Activated T-helper 2 cell treated with anti-CD3 and anti-CD28 coated beads, Interferon-gamma antibody, Interleukin-2, Interleukin-4, amounts not matched to agents 10 μg/mL and 5 μg/mL and 100 μg/mL, durations not matched to agents 14 hours and 24 hours and 36 hours (primary cell): Measurements from ENCODE around the gene PKP4. TPM values are rescaled to one million over a fixed set of nuclear protein-coding genes. Genes with fewer than 3 reads are reported as not detected.

Source experiments
- DNase-seq: peaks from one replicate; pipeline ENCODE4 v3.0.0; 2021; ENCODE audit warnings: low spot score
- H3K27ac Mint-ChIP-seq: one replicate; pipeline ENCODE4 v1.8.0; 2021; ENCODE audit warnings: mixed read lengths
- H3K27me3 Mint-ChIP-seq: one replicate; pipeline ENCODE4 v1.8.0; 2021; ENCODE audit warnings: low read depth, mixed read lengths
- H3K36me3 Mint-ChIP-seq: one replicate; pipeline ENCODE4 v1.8.0; 2021; ENCODE audit warnings: low read depth, mixed read lengths
- H3K4me1 Mint-ChIP-seq: one replicate; pipeline ENCODE4 v1.8.0; 2021; ENCODE audit warnings: low read depth, mixed read lengths
- H3K4me3 Mint-ChIP-seq: one replicate; pipeline ENCODE4 v1.8.0; 2021; ENCODE audit warnings: low read depth, mild to moderate bottlenecking, moderate library complexity, mixed read lengths
- H3K9me3 Mint-ChIP-seq: one replicate; pipeline ENCODE4 v1.8.0; 2021; ENCODE audit warnings: mixed read lengths
- intact Hi-C: fragments of 100-400 bp; cut with micrococcal nuclease; formaldehyde crosslinking; loops from one replicate; pipeline ENCODE4 v1.15.1; 2023
- total RNA-seq: library from RNA; stranded (reverse); gene quantifications from 2 replicates; pipeline ENCODE4 v1.2.3, GENCODE V29; 2022

PKP4 gene
- total RNA-seq, 1 donor from 2014 or later = 26.9 TPM

GRCh38 chr2:158477202-158477601 is 20.4 kb downstream of the PKP4 start:
- H3K27ac Mint-ChIP-seq = peak overlapping the region; percentile 1
- no peaks in the 10 kb centered on the region for H3K36me3 Mint-ChIP-seq
- no peak overlapping the region for H3K4me3 Mint-ChIP-seq
- H3K4me1 Mint-ChIP-seq = peaks cover 13% of the 10 kb centered on the region
- no peaks in the 10 kb centered on the region for H3K9me3 Mint-ChIP-seq
- DNase-seq = no peak
- intact Hi-C loops = no loop called here
- H3K27me3 Mint-ChIP-seq = no peaks in the 10 kb centered on the region

GRCh38 chr2:158478237-158478636 is 21.5 kb downstream of the PKP4 start:
- Mint-ChIP-seq H3K27me3 (no peaks in the 10 kb centered on the region), H3K36me3 (no peaks in the 10 kb centered on the region), H3K9me3 (no peaks in the 10 kb centered on the region), H3K27ac (no peak overlapping the region), H3K4me1 (peaks cover 13% of the 10 kb centered on the region), H3K4me3 (no peak overlapping the region)
- no peak for DNase-seq
- intact Hi-C loops = no loop called here

GRCh38 chr2:158478816-158479215 is 22.1 kb downstream of the PKP4 start:
- no peak for DNase-seq
- intact Hi-C loops = no loop called here
- Mint-ChIP-seq H3K27ac (no peak overlapping the region), H3K4me1 (peaks cover 13% of the 10 kb centered on the region), H3K4me3 (no peak overlapping the region), H3K36me3 (no peaks in the 10 kb centered on the region), H3K27me3 (no peaks in the 10 kb centered on the region), H3K9me3 (no peaks in the 10 kb centered on the region)

GRCh38 chr2:158481116-158481515 is 24.4 kb downstream of the PKP4 start:
- peaks cover 20% of the 10 kb centered on the region for H3K4me1 Mint-ChIP-seq
- intact Hi-C loops = no loop called here
- no peaks in the 10 kb centered on the region for H3K36me3 Mint-ChIP-seq
- no peak overlapping the region for H3K4me3 Mint-ChIP-seq
- no peaks in the 10 kb centered on the region for H3K27me3 Mint-ChIP-seq
- DNase-seq = no peak
- H3K9me3 Mint-ChIP-seq = no peaks in the 10 kb centered on the region
- H3K27ac Mint-ChIP-seq = no peak overlapping the region

- Mint-ChIP-seq H3K27ac (no peak overlapping the region), H3K9me3 (no peaks in the 10 kb centered on the region), H3K27me3 (no peaks in the 10 kb centered on the region), H3K4me3 (no peak overlapping the region), H3K4me1 (peaks cover 18% of the 10 kb centered on the region), H3K36me3 (no peaks in the 10 kb centered on the region)
- no peak for DNase-seq
- intact Hi-C loops = no loop called here
These were observed 25.8 kb downstream of the PKP4 start for GRCh38 chr2:158482594-158482993.

GRCh38 chr2:158484892-158485556 is 28.3 kb downstream of the PKP4 start:
- Mint-ChIP-seq H3K36me3 (no peaks in the 10 kb centered on the region), H3K4me1 (peaks cover 13% of the 10 kb centered on the region), H3K4me3 (no peak overlapping the region), H3K9me3 (no peaks in the 10 kb centered on the region), H3K27me3 (no peaks in the 10 kb centered on the region), H3K27ac (no peak overlapping the region)
- intact Hi-C loops = no loop called here
- DNase-seq = no peak

- Mint-ChIP-seq H3K36me3 (no peaks in the 10 kb centered on the region), H3K9me3 (no peaks in the 10 kb centered on the region), H3K4me1 (peaks cover 13% of the 10 kb centered on the region), H3K27ac (no peak overlapping the region), H3K27me3 (no peaks in the 10 kb centered on the region), H3K4me3 (no peak overlapping the region)
- no peak for DNase-seq
- intact Hi-C loops = no loop called here
These were observed 29.6 kb downstream of the PKP4 start for GRCh38 chr2:158486150-158486969.

- Mint-ChIP-seq H3K4me1 (peaks cover 13% of the 10 kb centered on the region), H3K4me3 (no peak overlapping the region), H3K9me3 (no peaks in the 10 kb centered on the region), H3K27me3 (no peaks in the 10 kb centered on the region), H3K36me3 (no peaks in the 10 kb centered on the region), H3K27ac (no peak overlapping the region)
- intact Hi-C loops = no loop called here
- DNase-seq = no peak
These were observed 30.2 kb downstream of the PKP4 start for GRCh38 chr2:158486970-158487325.

- Mint-ChIP-seq H3K9me3 (no peaks in the 10 kb centered on the region), H3K27ac (no peak overlapping the region), H3K4me3 (no peak overlapping the region), H3K4me1 (peaks cover 13% of the 10 kb centered on the region), H3K27me3 (no peaks in the 10 kb centered on the region), H3K36me3 (no peaks in the 10 kb centered on the region)
- DNase-seq = no peak
- intact Hi-C loops = no loop called here
These were observed 30.7 kb downstream of the PKP4 start for GRCh38 chr2:158487419-158487818.

- Mint-ChIP-seq H3K36me3 (no peaks in the 10 kb centered on the region), H3K4me3 (no peak overlapping the region), H3K27ac (no peak overlapping the region), H3K9me3 (no peaks in the 10 kb centered on the region), H3K4me1 (peaks cover 13% of the 10 kb centered on the region), H3K27me3 (no peaks in the 10 kb centered on the region)
- intact Hi-C loops = no loop called here
- DNase-seq = no peak
These were observed 31.9 kb downstream of the PKP4 start for GRCh38 chr2:158488442-158489216.

GRCh38 chr2:158489366-158490112 is 32.8 kb downstream of the PKP4 start:
- Mint-ChIP-seq H3K9me3 (no peaks in the 10 kb centered on the region), H3K36me3 (no peaks in the 10 kb centered on the region), H3K27ac (no peak overlapping the region), H3K27me3 (no peaks in the 10 kb centered on the region), H3K4me1 (peaks cover 10% of the 10 kb centered on the region), H3K4me3 (no peak overlapping the region)
- DNase-seq = no peak
- intact Hi-C loops = no loop called here

GRCh38 chr2:158491072-158491471 is 34.3 kb downstream of the PKP4 start:
- H3K4me1 Mint-ChIP-seq = peaks cover 5% of the 10 kb centered on the region
- no peak overlapping the region for H3K4me3 Mint-ChIP-seq
- no peaks in the 10 kb centered on the region for H3K9me3 Mint-ChIP-seq
- no peaks in the 10 kb centered on the region for H3K27me3 Mint-ChIP-seq
- no peaks in the 10 kb centered on the region for H3K36me3 Mint-ChIP-seq
- no peak for DNase-seq
- no peak overlapping the region for H3K27ac Mint-ChIP-seq
- intact Hi-C loops = no loop called here
